Mononuclear cell (primary cell): ENCODE data around the gene KRT84. TPM values are rescaled to one million over a fixed set of nuclear protein-coding genes. Genes with fewer than 3 reads are reported as not detected.

Experiments
- H3K27me3 ChIP-seq: 2 replicates; pipeline ENCODE4 v1.6.0; 2011; ENCODE audit warnings: low read length, control low read depth; ENCODE audit not compliant: insufficient read depth
- H3K4me1 ChIP-seq: 2 replicates; pipeline ENCODE4 v1.5.1; 2011; ENCODE audit warnings: mild to moderate bottlenecking, low read length, control low read depth; ENCODE audit not compliant: insufficient read depth
- H3K4me3 ChIP-seq: 2 replicates; pipeline ENCODE4 v1.5.1; 2011; ENCODE audit warnings: mild to moderate bottlenecking, low read length, moderate library complexity
- H3K9me3 ChIP-seq: 2 replicates; pipeline ENCODE4 v1.5.1; 2011; ENCODE audit warnings: low read depth, mild to moderate bottlenecking, control low read depth, low read length
- total RNA-seq: library from RNA; depleted of rRNA; stranded (reverse); fragments of >200 nt; gene quantifications from one replicate; pipeline ENCODE4 v1.2.3, GENCODE V29; 2012

Gene KRT84
- not detected for total RNA-seq

- H3K4me1 ChIP-seq = no peaks in the 10 kb centered on the region
- H3K9me3 ChIP-seq = no peaks in the 10 kb centered on the region
- no peak within 1 kb of the TSS for H3K4me3 ChIP-seq
- no peaks in the 10 kb centered on the region for H3K27me3 ChIP-seq
Observed at GRCh38 chr12:52385226-52385702, at the start of gene KRT84. Gene KRT84 (minus strand): TSS chr12:52385652. CDS start chr12:52385585, 67 bp downstream.

GRCh38 chr12:52434760-52435530 lies 49.5 kb upstream of the KRT84 start:
- no peaks in the 10 kb centered on the region for H3K27me3 ChIP-seq
- no peaks in the 10 kb centered on the region for H3K9me3 ChIP-seq
- no peaks in the 10 kb centered on the region for H3K4me1 ChIP-seq
- H3K4me3 ChIP-seq = no peak overlapping the region

- Histone ChIP-seq H3K9me3 (no peaks in the 10 kb centered on the region), H3K4me1 (no peaks in the 10 kb centered on the region), H3K27me3 (no peaks in the 10 kb centered on the region), H3K4me3 (no peak within 1 kb of the TSS)
Observed at GRCh38 chr12:52434081-52434733, 48.8 kb upstream of the KRT84 start, which contains the start of gene KRT75. Gene KRT75 (minus strand): TSS chr12:52434371. CDS start chr12:52434304, 67 bp downstream.

GRCh38 chr12:52433501-52434080 lies 48.1 kb upstream of the KRT84 start:
- no peaks in the 10 kb centered on the region for H3K27me3 ChIP-seq
- H3K9me3 ChIP-seq = no peaks in the 10 kb centered on the region
- no peak overlapping the region for H3K4me3 ChIP-seq
- no peaks in the 10 kb centered on the region for H3K4me1 ChIP-seq

- no peaks in the 10 kb centered on the region for H3K9me3 ChIP-seq
- no peaks in the 10 kb centered on the region for H3K4me1 ChIP-seq
- no peak overlapping the region for H3K4me3 ChIP-seq
- H3K27me3 ChIP-seq = no peaks in the 10 kb centered on the region
Observed at GRCh38 chr12:52432559-52433207, 47.2 kb upstream of the KRT84 start.

- H3K4me3 ChIP-seq = no peak overlapping the region
- no peaks in the 10 kb centered on the region for H3K27me3 ChIP-seq
- H3K9me3 ChIP-seq = no peaks in the 10 kb centered on the region
- H3K4me1 ChIP-seq = no peaks in the 10 kb centered on the region
Observed at GRCh38 chr12:52428121-52428520, 42.7 kb upstream of the KRT84 start.

- Histone ChIP-seq H3K9me3 (no peaks in the 10 kb centered on the region), H3K4me3 (no peak overlapping the region), H3K27me3 (no peaks in the 10 kb centered on the region), H3K4me1 (no peaks in the 10 kb centered on the region)
Observed at GRCh38 chr12:52427083-52427482, 41.6 kb upstream of the KRT84 start.

- no peaks in the 10 kb centered on the region for H3K4me1 ChIP-seq
- no peaks in the 10 kb centered on the region for H3K9me3 ChIP-seq
- H3K4me3 ChIP-seq = no peak overlapping the region
- no peaks in the 10 kb centered on the region for H3K27me3 ChIP-seq
Observed at GRCh38 chr12:52426034-52426433, 40.6 kb upstream of the KRT84 start.

- Histone ChIP-seq H3K4me1 (no peaks in the 10 kb centered on the region), H3K4me3 (no peak overlapping the region), H3K9me3 (no peaks in the 10 kb centered on the region), H3K27me3 (no peaks in the 10 kb centered on the region)
Observed at GRCh38 chr12:52425466-52425865, 40.0 kb upstream of the KRT84 start.

GRCh38 chr12:52423661-52424500 lies 38.4 kb upstream of the KRT84 start:
- H3K27me3 ChIP-seq = no peaks in the 10 kb centered on the region
- no peaks in the 10 kb centered on the region for H3K4me1 ChIP-seq
- no peaks in the 10 kb centered on the region for H3K9me3 ChIP-seq
- H3K4me3 ChIP-seq = no peak overlapping the region

- no peaks in the 10 kb centered on the region for H3K9me3 ChIP-seq
- no peaks in the 10 kb centered on the region for H3K4me1 ChIP-seq
- no peak overlapping the region for H3K4me3 ChIP-seq
- no peaks in the 10 kb centered on the region for H3K27me3 ChIP-seq
Observed at GRCh38 chr12:52423035-52423434, 37.6 kb upstream of the KRT84 start.

- H3K9me3 ChIP-seq = no peaks in the 10 kb centered on the region
- no peaks in the 10 kb centered on the region for H3K4me1 ChIP-seq
- no peaks in the 10 kb centered on the region for H3K27me3 ChIP-seq
- H3K4me3 ChIP-seq = no peak overlapping the region
Observed at GRCh38 chr12:52419656-52420055, 34.2 kb upstream of the KRT84 start.

- Histone ChIP-seq H3K4me1 (no peaks in the 10 kb centered on the region), H3K27me3 (no peaks in the 10 kb centered on the region), H3K4me3 (no peak overlapping the region), H3K9me3 (no peaks in the 10 kb centered on the region)
Observed at GRCh38 chr12:52418576-52419110, 33.2 kb upstream of the KRT84 start.

GRCh38 chr12:52417740-52418139 lies 32.3 kb upstream of the KRT84 start:
- Histone ChIP-seq H3K27me3 (no peaks in the 10 kb centered on the region), H3K9me3 (no peaks in the 10 kb centered on the region), H3K4me3 (no peak overlapping the region), H3K4me1 (no peaks in the 10 kb centered on the region)
